ENCODE data around the gene KRT84.

DNA sequence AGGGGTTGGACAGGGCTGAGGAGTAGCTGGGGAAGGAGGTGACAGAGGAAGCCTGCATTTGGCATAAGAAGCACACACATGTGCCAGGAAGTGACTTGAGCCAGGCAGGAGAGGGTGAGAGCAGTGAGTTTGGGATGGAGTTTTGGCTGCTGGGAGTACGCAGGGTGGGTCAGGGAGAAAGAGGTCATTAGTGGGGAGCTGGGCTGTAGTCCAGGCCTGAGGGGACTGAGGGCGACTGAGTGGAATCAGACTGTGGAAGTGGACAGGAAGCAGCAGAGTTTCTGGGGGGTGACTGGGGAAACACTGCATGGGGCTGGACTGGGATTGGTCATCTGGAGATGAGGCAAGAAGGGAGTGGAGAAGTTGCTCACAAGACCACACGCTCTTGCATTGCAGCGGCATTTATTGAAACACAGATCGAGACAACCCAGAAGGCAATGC, 25.8 kb downstream of the KRT84 start:
- TF ChIP-seq, protein P1, sequence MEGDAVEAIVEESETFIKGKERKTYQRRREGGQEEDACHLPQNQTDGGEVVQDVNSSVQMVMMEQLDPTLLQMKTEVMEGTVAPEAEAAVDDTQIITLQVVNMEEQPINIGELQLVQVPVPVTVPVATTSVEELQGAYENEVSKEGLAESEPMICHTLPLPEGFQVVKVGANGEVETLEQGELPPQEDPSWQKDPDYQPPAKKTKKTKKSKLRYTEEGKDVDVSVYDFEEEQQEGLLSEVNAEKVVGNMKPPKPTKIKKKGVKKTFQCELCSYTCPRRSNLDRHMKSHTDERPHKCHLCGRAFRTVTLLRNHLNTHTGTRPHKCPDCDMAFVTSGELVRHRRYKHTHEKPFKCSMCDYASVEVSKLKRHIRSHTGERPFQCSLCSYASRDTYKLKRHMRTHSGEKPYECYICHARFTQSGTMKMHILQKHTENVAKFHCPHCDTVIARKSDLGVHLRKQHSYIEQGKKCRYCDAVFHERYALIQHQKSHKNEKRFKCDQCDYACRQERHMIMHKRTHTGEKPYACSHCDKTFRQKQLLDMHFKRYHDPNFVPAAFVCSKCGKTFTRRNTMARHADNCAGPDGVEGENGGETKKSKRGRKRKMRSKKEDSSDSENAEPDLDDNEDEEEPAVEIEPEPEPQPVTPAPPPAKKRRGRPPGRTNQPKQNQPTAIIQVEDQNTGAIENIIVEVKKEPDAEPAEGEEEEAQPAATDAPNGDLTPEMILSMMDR (conservative IDR thresholded peaks at IDR 0.05; ENCODE audit: low read depth, low read length): no peak
- no peak for TF ChIP-seq EZH2 (IDR thresholded peaks at IDR 0.05; ENCODE audit: borderline replicate concordance, low read depth, low read length, poor library complexity, severe bottlenecking)

Data from A673 (cell line).